Endodermal cell (in vitro differentiated cells): Measurements from ENCODE around the gene OR6J1. TPM values are rescaled to one million over a fixed set of nuclear protein-coding genes. Genes with fewer than 3 reads are reported as not detected.

ENCODE experiments used
- DNase-seq: peaks from one replicate; pipeline ENCODE4 v3.0.0-alpha.2; 2017
- H3K27ac ChIP-seq: 2 replicates; pipeline ENCODE4 v1.5.1; 2013; ENCODE audit warnings: mild to moderate bottlenecking, low read depth, low read length, moderate library complexity
- H3K27me3 ChIP-seq: 2 replicates; pipeline ENCODE4 v1.6.1; 2013; ENCODE audit warnings: mild to moderate bottlenecking, low read length, moderate library complexity; ENCODE audit not compliant: insufficient read depth, control insufficient read depth, poor library complexity, severe bottlenecking
- H3K36me3 ChIP-seq: 2 replicates; pipeline ENCODE4 v1.7.0; 2013; ENCODE audit warnings: mild to moderate bottlenecking, low read length, moderate library complexity; ENCODE audit not compliant: control insufficient read depth, insufficient read depth
- H3K4me1 ChIP-seq: one replicate; pipeline ENCODE4 v1.7.0; 2013; ENCODE audit warnings: low read length; ENCODE audit not compliant: control insufficient read depth, insufficient read depth
- H3K4me3 ChIP-seq: 2 replicates; pipeline ENCODE4 v1.5.1; 2013; ENCODE audit warnings: mild to moderate bottlenecking, low read length, moderate library complexity
- H3K9ac ChIP-seq: 2 replicates; pipeline ENCODE4 v1.6.1; 2013; ENCODE audit warnings: mild to moderate bottlenecking, low read length, moderate library complexity; ENCODE audit not compliant: poor library complexity, severe bottlenecking; ENCODE audit errors: extremely low read depth
- H3K9me3 ChIP-seq: 2 replicates; pipeline ENCODE4 v1.6.1; 2013; ENCODE audit warnings: mild to moderate bottlenecking, low read length, moderate library complexity; ENCODE audit not compliant: control insufficient read depth
- H3K27ac Mint-ChIP-seq: 2 replicates; pipeline ENCODE4 v1.8.0; 2020; ENCODE audit warnings: mixed read lengths
- H3K27me3 Mint-ChIP-seq: 2 replicates; pipeline ENCODE4 v1.8.0; 2021; ENCODE audit warnings: mild to moderate bottlenecking, mixed read lengths; ENCODE audit not compliant: insufficient read depth
- H3K36me3 Mint-ChIP-seq: 2 replicates; pipeline ENCODE4 v1.8.0; 2020; ENCODE audit warnings: low read depth, mixed read lengths
- H3K4me1 Mint-ChIP-seq: 2 replicates; pipeline ENCODE4 v1.8.0; 2020; ENCODE audit warnings: mixed read lengths
- H3K4me3 Mint-ChIP-seq: 2 replicates; pipeline ENCODE4 v1.8.0; 2020; ENCODE audit warnings: mild to moderate bottlenecking, moderate library complexity, mixed read lengths
- H3K9me3 Mint-ChIP-seq: 2 replicates; pipeline ENCODE4 v1.8.0; 2020; ENCODE audit warnings: mild to moderate bottlenecking, mixed read lengths
- CTCF ChIP-seq: fragments of 200-600 bp; sonication (generic); conservative IDR thresholded peaks from 2 replicates; pipeline ENCODE4 v1.5.0; 2021; ENCODE audit warnings: antibody characterized with exemption, mild to moderate bottlenecking
- WGBS, 2 experiments: methylation state at CpG; one replicate each; pipeline versions ENCODE4 v1.1.5 to v1.1.7; 2013; ENCODE audit warnings: missing lambda C conversion rate in 2 of 2, mixed read lengths in 1 of 2; ENCODE audit not compliant: insufficient coverage in 1 of 2, insufficient read length in 1 of 2; 5-methylcytosine and 5-hydroxymethylcytosine counted together
- total RNA-seq, 2 donors: library from RNA; stranded (reverse); fragmentation: NEBNext Ultra II Directional in 1 of 2; extraction: Animal tissue kit (Norgen Biotek cat#: 25700) in 1 of 2; gene quantifications; 2 replicates in 1 of 2; 3 replicates in 1 of 2; pipeline ENCODE4 v1.2.1, GENCODE V29; 2021

OR6J1 gene
- total RNA-seq, 2 donors from 2014 or later: not detected

GRCh38 chr14:22587247-22587646 is 56.9 kb downstream of the OR6J1 start:
- no peak overlapping the region for H3K27ac ChIP-seq
- H3K4me3 Mint-ChIP-seq: peak overlapping the region; percentile 96
- no peaks in the 10 kb centered on the region for H3K9me3 Mint-ChIP-seq
- peaks cover 43% of the 10 kb centered on the region for H3K4me1 Mint-ChIP-seq
- DNase-seq: no peak
- no peaks in the 10 kb centered on the region for H3K4me1 ChIP-seq
- 94 to 97% methylated on average over 4 to 5 of the region's 5 CpGs for WGBS, 2 experiments
- no peaks in the 10 kb centered on the region for H3K27me3 ChIP-seq
- H3K27ac Mint-ChIP-seq: no peak overlapping the region
- peaks cover 32% of the 10 kb centered on the region for H3K36me3 ChIP-seq
- H3K9ac ChIP-seq: no peak overlapping the region
- peak overlapping the region; percentile 99 for H3K4me3 ChIP-seq
- no peak for TF ChIP-seq CTCF
- H3K9me3 ChIP-seq: no peaks in the 10 kb centered on the region
- peaks cover 32% of the 10 kb centered on the region for H3K36me3 Mint-ChIP-seq
- H3K27me3 Mint-ChIP-seq: no peaks in the 10 kb centered on the region

- no peak for DNase-seq
- peaks cover 37% of the 10 kb centered on the region for H3K4me1 Mint-ChIP-seq
- no peak overlapping the region for H3K27ac Mint-ChIP-seq
- no peak overlapping the region for H3K4me3 Mint-ChIP-seq
- no peaks in the 10 kb centered on the region for H3K9me3 Mint-ChIP-seq
- Histone ChIP-seq H3K9me3 (no peaks in the 10 kb centered on the region), H3K27ac (no peak overlapping the region), H3K4me3 (no peak overlapping the region), H3K9ac (no peak overlapping the region), H3K27me3 (no peaks in the 10 kb centered on the region), H3K36me3 (peaks cover 36% of the 10 kb centered on the region), H3K4me1 (peaks cover 3% of the 10 kb centered on the region)
- no peak for TF ChIP-seq CTCF
- peaks cover 41% of the 10 kb centered on the region for H3K36me3 Mint-ChIP-seq
- H3K27me3 Mint-ChIP-seq: no peaks in the 10 kb centered on the region
- 91 to 100% methylated on average over 1 of the region's 1 CpG for WGBS, 2 experiments
Measured at GRCh38 chr14:22583994-22584393, 60.2 kb downstream of the OR6J1 start.

Other genes with a start within 250 kb of the OR6J1 start
- gene DAD1, start 55.1 kb downstream of the OR6J1 start, total RNA-seq: 100 to 1,000 TPM; 176 to 193 TPM
- gene ABHD4, start 46.1 kb downstream of the OR6J1 start, total RNA-seq: 10 to 100 TPM; 68.3 to 77.7 TPM
- 100 to 1,000 TPM; 114 TPM for gene OXA1L, start 122.3 kb upstream of the OR6J1 start, total RNA-seq
- gene SLC7A7, start 171.1 kb upstream of the OR6J1 start, total RNA-seq: 10 to 100 TPM; 16.7 to 17.0 TPM
- 100 to 1,000 TPM; 192 to 204 TPM for gene MRPL52, start 185.5 kb upstream of the OR6J1 start, total RNA-seq
- gene MMP14, start 192.2 kb upstream of the OR6J1 start, total RNA-seq: 100 to 1,000 TPM; 181 to 220 TPM
- gene LRP10, start 227.4 kb upstream of the OR6J1 start, total RNA-seq: 10 to 100 TPM; 28.9 to 41.5 TPM
- 1 to 10 TPM in 1 of 2 donors, under 1 TPM in 1; 0.77 to 1.2 TPM for gene REM2, start 238.9 kb upstream of the OR6J1 start, total RNA-seq